HCT116 (cell line): ENCODE results near the gene CNPPD1. TPM values are rescaled to one million over a fixed set of nuclear protein-coding genes. Genes with fewer than 3 reads are reported as not detected.

ENCODE experiments used
- ATAC-seq: fragments of 200-7000 bp; cut with Tn5 transposase; 2 replicates; pipeline ENCODE4 v1.9.1; 2020; ENCODE audit warnings: mild to moderate bottlenecking, moderate library complexity
- BruUV-seq: library from RNA; stranded (reverse); fragments of 400-500 nt; replicated peaks from 2 replicates; lab custom pipeline; 2021; lab: Mats Ljungman, UMichigan
- CTCF ChIA-PET: fragments of 300-600 bp; sonication (Branson Sonifier 250); formaldehyde crosslinking; loops from one replicate; lab custom pipeline; 2021; ENCODE audit warnings: antibody characterized with exemption; lab: Charles Lee
- POLR2A ChIA-PET: fragments of 300-600, 350-600 bp; sonication (Branson Sonifier 250); formaldehyde crosslinking; loops from one replicate; lab custom pipeline; 2021; ENCODE audit warnings: antibody characterized with exemption; lab: Charles Lee
- RAD21 ChIA-PET, 2 experiments: fragments of 300-600 bp; sonication (Branson Sonifier 250); formaldehyde crosslinking; loops; one replicate each; lab custom pipeline; 2023; ENCODE audit warnings: low total read pairs in 2 of 2; ENCODE audit not compliant: uncharacterized antibody in 2 of 2, unreplicated experiment in 2 of 2, low non-redundant PET in 1 of 2; lab: Charles Lee
- DNase-seq: peaks from one replicate; pipeline ENCODE4 v3.0.0-alpha.2; 2010; ENCODE audit warnings: low read depth, low spot score
- H2AFZ ChIP-seq: fragments of 200-600 bp; shearing (Covaris generic), sonication (generic); 2 replicates; pipeline ENCODE4 v1.6.1; 2017; ENCODE audit warnings: low read depth, mixed run types, mixed read lengths, antibody characterized with exemption, low read length; ENCODE audit not compliant: poor library complexity, severe bottlenecking
- H3K27ac ChIP-seq: 2 replicates; pipeline ENCODE4 v1.5.1; 2012; ENCODE audit warnings: low read depth, low read length
- H3K27me3 ChIP-seq: fragments of 200-600 bp; sonication (generic); 2 replicates; pipeline ENCODE4 v1.6.1; 2016; ENCODE audit warnings: mixed run types, low read length, mixed read lengths; ENCODE audit not compliant: insufficient read depth
- H3K36me3 ChIP-seq, 2 experiments: fragments of 200-500 bp in 1 of 2; fragments of 200-600 bp in 1 of 2; sonication (Bioruptor generic) in 1 of 2; sonication (generic) in 1 of 2; 2 replicates each; pipeline versions ENCODE4 v1.5.1 to v1.6.1; 2014 to 2016; ENCODE audit warnings: low read length in 2 of 2, inconsistent platforms in 1 of 2, mixed read lengths in 1 of 2, mixed run types in 1 of 2; ENCODE audit not compliant: insufficient read depth in 2 of 2, control insufficient read depth in 1 of 2
- H3K4me1 ChIP-seq, 2 experiments: fragments of 200-600 bp in 1 of 2; sonication (generic) in 1 of 2; 2 replicates each; pipeline versions ENCODE4 v1.5.1 to v1.6.1; 2012 to 2017; ENCODE audit warnings: low read length in 2 of 2, inconsistent platforms in 1 of 2, mild to moderate bottlenecking in 1 of 2, mixed read lengths in 1 of 2, mixed run types in 1 of 2, moderate library complexity in 1 of 2; ENCODE audit not compliant: insufficient read depth in 2 of 2, control insufficient read depth in 1 of 2
- H3K4me2 ChIP-seq: fragments of 200-600 bp; sonication (generic); 2 replicates; pipeline ENCODE4 v1.6.1; 2017; ENCODE audit warnings: mixed run types, low read length, mixed read lengths
- H3K4me3 ChIP-seq, 2 experiments: fragments of 200-600 bp in 1 of 2; sonication (generic) in 1 of 2; replicated peaks in 1 of 2; 2 replicates each; pipeline ENCODE4 v1.5.1; 2011 to 2016; ENCODE audit warnings: low read length in 2 of 2, control low read depth in 1 of 2, low read depth in 1 of 2, mild to moderate bottlenecking in 1 of 2, mixed read lengths in 1 of 2, mixed run types in 1 of 2
- H3K79me2 ChIP-seq: fragments of 200-600 bp; sonication (generic); 2 replicates; pipeline ENCODE4 v1.6.1; 2017; ENCODE audit warnings: mild to moderate bottlenecking, mixed run types, low read length, moderate library complexity, mixed read lengths; ENCODE audit not compliant: insufficient read depth
- H3K9ac ChIP-seq: fragments of 200-600 bp; sonication (generic); 2 replicates; pipeline ENCODE4 v1.6.1; 2016; ENCODE audit warnings: low read length, mixed read lengths
- H3K9me2 ChIP-seq: fragments of 200-600 bp; sonication (generic), shearing (Covaris generic); 2 replicates; pipeline ENCODE4 v1.6.1; 2017; ENCODE audit warnings: mixed run types, mild to moderate bottlenecking, moderate library complexity; ENCODE audit not compliant: insufficient read depth
- H3K9me3 ChIP-seq, 2 experiments: fragments of 200-500 bp in 1 of 2; fragments of 200-600 bp in 1 of 2; sonication (Bioruptor generic) in 1 of 2; sonication (generic) in 1 of 2; 2 replicates each; pipeline ENCODE4 v1.6.1; 2014 to 2017; ENCODE audit warnings: low read length in 2 of 2, mixed read lengths in 2 of 2, inconsistent platforms in 1 of 2, low read depth in 1 of 2, mild to moderate bottlenecking in 1 of 2, mixed run types in 1 of 2, moderate library complexity in 1 of 2; ENCODE audit not compliant: control insufficient read depth in 1 of 2, insufficient read depth in 1 of 2
- H4K20me1 ChIP-seq: fragments of 200-600 bp; sonication (generic), shearing (Covaris generic); 2 replicates; pipeline ENCODE4 v1.6.1; 2017; ENCODE audit warnings: mixed run types, mild to moderate bottlenecking, moderate library complexity; ENCODE audit not compliant: insufficient read depth
- ATF3 ChIP-seq: IDR thresholded peaks from 2 replicates; pipeline ENCODE4 v1.6.1; 2012
- CBX3 ChIP-seq: IDR thresholded peaks from 2 replicates; pipeline ENCODE4 v1.6.1; 2012; ENCODE audit warnings: low read depth
- CTCF ChIP-seq, 3 experiments: fragments of 200-600 bp in 1 of 3; sonication (generic) in 1 of 3; IDR thresholded peaks in 2 of 3; conservative IDR thresholded peaks in 1 of 3; 2 replicates each; pipeline ENCODE4 v1.5.1; 2012 to 2017; ENCODE audit warnings: low read depth in 2 of 3, low read length in 2 of 3, antibody characterized with exemption in 1 of 3, borderline replicate concordance in 1 of 3, control low read depth in 1 of 3, mild to moderate bottlenecking in 1 of 3, mixed read lengths in 1 of 3, mixed run types in 1 of 3, moderate library complexity in 1 of 3; ENCODE audit not compliant: insufficient read depth in 1 of 3
- EGR1 ChIP-seq: IDR thresholded peaks from 2 replicates; pipeline ENCODE4 v1.6.1; 2012; ENCODE audit warnings: low read depth
- EZH2 ChIP-seq: fragments of 200-600 bp; sonication (generic); IDR thresholded peaks from 2 replicates; pipeline ENCODE4 v1.6.1; 2017; ENCODE audit warnings: antibody characterized with exemption, mixed run types
- EZH2phosphoT487 ChIP-seq: fragments of 200-600 bp; IDR thresholded peaks from 2 replicates; pipeline ENCODE4 v1.6.1; 2018; ENCODE audit warnings: antibody characterized with exemption, borderline replicate concordance
- JUND ChIP-seq: IDR thresholded peaks from 2 replicates; pipeline ENCODE4 v1.6.1; 2012
- POLR2A ChIP-seq: IDR thresholded peaks from 2 replicates; pipeline ENCODE4 v1.7.0; 2011; ENCODE audit warnings: borderline replicate concordance; ENCODE audit not compliant: insufficient read depth, insufficient read length; ENCODE audit errors: extremely low read depth
- RAD21 ChIP-seq: IDR thresholded peaks from 2 replicates; pipeline ENCODE4 v1.6.1; 2012; ENCODE audit warnings: low read depth, mild to moderate bottlenecking
- REST ChIP-seq: IDR thresholded peaks from 2 replicates; pipeline ENCODE4 v1.6.1; 2012; ENCODE audit warnings: low read depth
- SIN3A ChIP-seq: IDR thresholded peaks from 2 replicates; pipeline ENCODE4 v1.6.1; 2012; ENCODE audit warnings: low read depth
- SP1 ChIP-seq: IDR thresholded peaks from 2 replicates; pipeline ENCODE4 v1.6.1; 2012; ENCODE audit warnings: low read depth
- SRF ChIP-seq: IDR thresholded peaks from 2 replicates; pipeline ENCODE4 v1.6.1; 2012; ENCODE audit warnings: low read depth
- TCF7L2 ChIP-seq: IDR thresholded peaks from 2 replicates; pipeline ENCODE4 v1.7.0; 2011; ENCODE audit warnings: borderline replicate concordance, inconsistent platforms; ENCODE audit not compliant: insufficient read depth, insufficient read length; ENCODE audit errors: extremely low read depth
- YY1 ChIP-seq: IDR thresholded peaks from 2 replicates; pipeline ENCODE4 v1.6.1; 2011; ENCODE audit warnings: low read length, low read depth, moderate library complexity, mild to moderate bottlenecking; ENCODE audit not compliant: insufficient replicate concordance; ENCODE audit errors: extremely low read depth
- ZBTB33 ChIP-seq: IDR thresholded peaks from 2 replicates; pipeline ENCODE4 v1.6.1; 2011; ENCODE audit warnings: mild to moderate bottlenecking, low read length, moderate library complexity; ENCODE audit not compliant: insufficient replicate concordance; ENCODE audit errors: extremely low read depth
- ZFX ChIP-seq: fragments of 450-650 bp; IDR thresholded peaks from 2 replicates; pipeline ENCODE4 v1.6.1; 2017
- ZNF274 ChIP-seq: fragments of 200-500 bp; sonication (Bioruptor generic); IDR thresholded peaks from 2 replicates; pipeline ENCODE4 v1.6.1; 2014; ENCODE audit warnings: mild to moderate bottlenecking, low read depth, low read length, inconsistent platforms
- intact Hi-C: fragments of 100-400 bp; cut with micrococcal nuclease; formaldehyde crosslinking; loops from 2 replicates; pipeline ENCODE4 v1.10.0; 2022
- total RNA-seq: library from RNA; stranded (reverse); gene quantifications from one replicate; pipeline ENCODE4 v1.2.1, GENCODE V29; 2021; ENCODE audit not compliant: unreplicated experiment
- TF ChIP-seq, protein P1 (sequence below): IDR thresholded peaks from 2 replicates; pipeline ENCODE4 v1.6.1; 2012

Gene CNPPD1
- total RNA-seq, 1 experiment from 2014 or later = 41.9 TPM

GRCh38 chr2:219123356-219124135, 53.2 kb downstream of the CNPPD1 start:
- H3K27me3 ChIP-seq = no peaks in the 10 kb centered on the region; the same call in 1 of the 2 replicates
- DNase-seq (no peak), ATAC-seq (no peak)
- intact Hi-C loops = no loop called here
- POLR2A ChIA-PET = no interaction called here
- RAD21 ChIA-PET = no interaction called here
- peaks cover 22 to 27% of the 10 kb centered on the region in 2 experiments for H3K4me1 ChIP-seq
- H3K4me3 ChIP-seq = no peak overlapping the region
- no peaks in the 10 kb centered on the region for H4K20me1 ChIP-seq
- H3K36me3 ChIP-seq = no peaks in the 10 kb centered on the region
- H3K4me2 ChIP-seq = no peak overlapping the region
- no peaks in the 10 kb centered on the region for H3K9me3 ChIP-seq
- no peaks in the 10 kb centered on the region for H3K79me2 ChIP-seq
- no peak overlapping the region for H3K27ac ChIP-seq
- H3K9ac ChIP-seq = no peak overlapping the region
- H2AFZ ChIP-seq = no peak overlapping the region
- CTCF ChIA-PET = interaction anchor here (1.0 to 2.1 kb wide), 4 partner anchors 20 to 94 kb away, joined by 4 to 9 read pairs (median 6); no protein-coding TSS in a partner anchor
- no TSS peak for BruUV-seq
- H3K9me2 ChIP-seq = no peaks in the 10 kb centered on the region
- TF ChIP-seq TCF7L2 (no peak), ZFX (no peak), EZH2phosphoT487 (no peak), REST (no peak), ZBTB33 (no peak), POLR2A (no peak), YY1 (no peak), SIN3A (no peak), EZH2 (no peak), JUND (no peak), RAD21 (no peak), SP1 (no peak), ZNF274 (no peak), CBX3 (no peak), ATF3 (no peak), CTCF (IDR thresholded peaks at IDR 0.05 in 2 of 3, conservative IDR thresholded peaks at IDR 0.05 in 1 of 3; ENCODE audit: borderline replicate concordance in 1 of 3, insufficient read depth in 1 of 3, low read depth in 2 of 3, low read length in 2 of 3) (no peak), EGR1 (no peak), SRF (no peak)
- TF ChIP-seq, protein P1, sequence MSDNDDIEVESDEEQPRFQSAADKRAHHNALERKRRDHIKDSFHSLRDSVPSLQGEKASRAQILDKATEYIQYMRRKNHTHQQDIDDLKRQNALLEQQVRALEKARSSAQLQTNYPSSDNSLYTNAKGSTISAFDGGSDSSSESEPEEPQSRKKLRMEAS = no peak
